ENCODE data around the gene COL5A3. TPM values are rescaled to one million over a fixed set of nuclear protein-coding genes. Genes with fewer than 3 reads are reported as not detected.

The COL5A3 gene
- total and polyA plus RNA-seq, 4 donors: 4.9 to 84.7 (median 10.8) TPM

- WGBS, 2 donors: 30 to 33% methylated on average over 13 of the region's 13 CpGs
- Histone ChIP-seq H3K36me3 (ENCODE audit: control insufficient read depth in 1 of 2, insufficient read depth in 2 of 2, low read length in 1 of 2) (no peaks in the 10 kb centered on the region), H3K9me3 (ENCODE audit: control insufficient read depth, low read length) (no peaks in the 10 kb centered on the region), H3K27ac (ENCODE audit: low read depth in 1 of 2, low read length in 2 of 2) (no peak overlapping the region), H3K4me1 (ENCODE audit: control insufficient read depth in 1 of 2, insufficient read depth in 2 of 2, low read length in 2 of 2) (peaks cover 0 to 4% of the 10 kb centered on the region in 2 donors), H3K4me3 (ENCODE audit: low read length in 2 of 2) (no peak overlapping the region), H3K27me3 (ENCODE audit: control insufficient read depth in 1 of 2, insufficient read depth in 2 of 2, low read length in 1 of 2) (no peaks in the 10 kb centered on the region)
- DNase-seq (peak in 1 of 2 donors; percentile 56), ATAC-seq (ENCODE audit: low FRiP score) (peak; percentile 59)
- intact Hi-C loops (cut with DNase I): no loop called here
Measured at GRCh38 chr19:10007371-10008183, 2.7 kb downstream of the COL5A3 start.

GRCh38 chr19:10006752-10007323 is 3.5 kb downstream of the COL5A3 start:
- H3K4me3 ChIP-seq (ENCODE audit: low read length in 2 of 2): no peak overlapping the region
- DNase-seq (no peak), ATAC-seq (ENCODE audit: low FRiP score) (no peak)
- H3K4me1 ChIP-seq (ENCODE audit: control insufficient read depth in 1 of 2, insufficient read depth in 2 of 2, low read length in 2 of 2): peaks cover 0 to 4% of the 10 kb centered on the region in 2 donors
- intact Hi-C loops (cut with DNase I): no loop called here
- no peak overlapping the region for H3K27ac ChIP-seq (ENCODE audit: low read depth in 1 of 2, low read length in 2 of 2)
- H3K9me3 ChIP-seq (ENCODE audit: control insufficient read depth, low read length): no peaks in the 10 kb centered on the region
- no peaks in the 10 kb centered on the region for H3K36me3 ChIP-seq (ENCODE audit: control insufficient read depth in 1 of 2, insufficient read depth in 2 of 2, low read length in 1 of 2)
- no peaks in the 10 kb centered on the region for H3K27me3 ChIP-seq (ENCODE audit: control insufficient read depth in 1 of 2, insufficient read depth in 2 of 2, low read length in 1 of 2)

DNA sequence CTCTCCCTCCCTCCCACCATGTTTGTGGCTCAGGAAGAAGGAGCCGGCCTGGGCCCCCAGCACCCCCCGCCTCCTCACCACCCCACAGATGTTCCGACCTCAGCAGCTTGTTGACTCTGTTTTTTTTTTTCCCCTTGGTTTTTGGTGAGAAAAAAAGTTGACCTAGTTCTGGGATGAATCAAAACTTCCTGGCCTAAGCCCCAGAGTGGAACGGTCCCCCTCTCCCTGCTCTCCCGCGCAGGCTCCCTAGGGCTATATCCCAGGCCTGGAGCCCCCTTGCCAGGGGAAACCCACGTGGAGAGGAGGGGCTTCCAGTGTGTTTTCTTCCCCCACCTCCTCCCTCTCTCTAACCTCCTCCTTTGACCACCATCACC is 4.0 kb downstream of the COL5A3 start:
- WGBS, 2 donors: 7 to 11% methylated on average over 7 of the region's 7 CpGs
- ATAC-seq (ENCODE audit: low FRiP score) (peak; percentile 66), DNase-seq (no peak)
- Histone ChIP-seq H3K4me3 (ENCODE audit: low read length in 2 of 2) (no peak overlapping the region), H3K27me3 (ENCODE audit: control insufficient read depth in 1 of 2, insufficient read depth in 2 of 2, low read length in 1 of 2) (no peaks in the 10 kb centered on the region), H3K9me3 (ENCODE audit: control insufficient read depth, low read length) (no peaks in the 10 kb centered on the region), H3K36me3 (ENCODE audit: control insufficient read depth in 1 of 2, insufficient read depth in 2 of 2, low read length in 1 of 2) (no peaks in the 10 kb centered on the region), H3K4me1 (ENCODE audit: control insufficient read depth in 1 of 2, insufficient read depth in 2 of 2, low read length in 2 of 2) (peaks cover 0 to 4% of the 10 kb centered on the region in 2 donors), H3K27ac (ENCODE audit: low read depth in 1 of 2, low read length in 2 of 2) (no peak overlapping the region)
- intact Hi-C loops (cut with DNase I): no loop called here

GRCh38 chr19:10005632-10006334 is 4.5 kb downstream of the COL5A3 start:
- ATAC-seq (ENCODE audit: low FRiP score): no peak
- Histone ChIP-seq H3K36me3 (ENCODE audit: control insufficient read depth in 1 of 2, insufficient read depth in 2 of 2, low read length in 1 of 2) (no peaks in the 10 kb centered on the region), H3K27me3 (ENCODE audit: control insufficient read depth in 1 of 2, insufficient read depth in 2 of 2, low read length in 1 of 2) (no peaks in the 10 kb centered on the region), H3K4me1 (ENCODE audit: control insufficient read depth in 1 of 2, insufficient read depth in 2 of 2, low read length in 2 of 2) (peaks cover 0 to 4% of the 10 kb centered on the region in 2 donors), H3K4me3 (ENCODE audit: low read length in 2 of 2) (no peak overlapping the region), H3K9me3 (ENCODE audit: control insufficient read depth, low read length) (no peaks in the 10 kb centered on the region), H3K27ac (ENCODE audit: low read depth in 1 of 2, low read length in 2 of 2) (no peak overlapping the region)
- intact Hi-C loops (cut with DNase I): no loop called here
- no peak for DNase-seq
- 70 to 75% methylated on average over 16 to 17 of the region's 17 CpGs for WGBS, 2 donors

DNA sequence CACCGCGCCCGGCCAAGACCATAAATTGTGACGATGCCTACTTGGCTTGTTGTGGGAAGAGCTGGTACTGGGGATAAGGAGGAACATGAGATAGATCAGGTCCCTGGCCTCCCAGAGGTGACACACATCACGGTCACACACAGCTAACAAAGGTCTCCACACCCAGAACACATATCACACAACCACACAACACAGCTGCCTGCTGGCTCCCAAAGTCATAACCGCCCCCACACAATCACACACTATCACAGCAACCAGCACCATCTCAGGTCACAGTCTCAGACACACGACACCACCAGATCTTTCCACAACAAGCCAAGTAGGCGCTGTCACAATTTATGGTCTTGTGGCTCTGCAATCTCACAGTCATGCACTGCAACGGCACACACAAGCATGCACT is 5.7 kb downstream of the COL5A3 start:
- no peak overlapping the region for H3K27ac ChIP-seq (ENCODE audit: low read depth in 1 of 2, low read length in 2 of 2)
- DNase-seq: no peak
- intact Hi-C loops (cut with DNase I): no loop called here
- H3K27me3 ChIP-seq (ENCODE audit: control insufficient read depth in 1 of 2, insufficient read depth in 2 of 2, low read length in 1 of 2): no peaks in the 10 kb centered on the region
- no peaks in the 10 kb centered on the region for H3K36me3 ChIP-seq (ENCODE audit: control insufficient read depth in 1 of 2, insufficient read depth in 2 of 2, low read length in 1 of 2)
- H3K9me3 ChIP-seq (ENCODE audit: control insufficient read depth, low read length): no peaks in the 10 kb centered on the region
- H3K4me1 ChIP-seq (ENCODE audit: control insufficient read depth in 1 of 2, insufficient read depth in 2 of 2, low read length in 2 of 2): peaks cover 0 to 4% of the 10 kb centered on the region in 2 donors
- ATAC-seq (ENCODE audit: low FRiP score): no peak
- WGBS, 2 donors: 91% methylated on average over 9 of the region's 9 CpGs
- no peak overlapping the region for H3K4me3 ChIP-seq (ENCODE audit: low read length in 2 of 2)

GRCh38 chr19:10003271-10003670 is 7.0 kb downstream of the COL5A3 start:
- ATAC-seq (ENCODE audit: low FRiP score) (no peak), DNase-seq (no peak)
- Histone ChIP-seq H3K36me3 (ENCODE audit: control insufficient read depth in 1 of 2, insufficient read depth in 2 of 2, low read length in 1 of 2) (no peaks in the 10 kb centered on the region), H3K4me1 (ENCODE audit: control insufficient read depth in 1 of 2, insufficient read depth in 2 of 2, low read length in 2 of 2) (no peaks in the 10 kb centered on the region), H3K27ac (ENCODE audit: low read depth in 1 of 2, low read length in 2 of 2) (no peak overlapping the region), H3K9me3 (ENCODE audit: control insufficient read depth, low read length) (no peaks in the 10 kb centered on the region), H3K27me3 (ENCODE audit: control insufficient read depth in 1 of 2, insufficient read depth in 2 of 2, low read length in 1 of 2) (no peaks in the 10 kb centered on the region), H3K4me3 (ENCODE audit: low read length in 2 of 2) (no peak overlapping the region)
- intact Hi-C loops (cut with DNase I): no loop called here
- WGBS, 2 donors: 83 to 92% methylated on average over 5 to 6 of the region's 6 CpGs

DNA sequence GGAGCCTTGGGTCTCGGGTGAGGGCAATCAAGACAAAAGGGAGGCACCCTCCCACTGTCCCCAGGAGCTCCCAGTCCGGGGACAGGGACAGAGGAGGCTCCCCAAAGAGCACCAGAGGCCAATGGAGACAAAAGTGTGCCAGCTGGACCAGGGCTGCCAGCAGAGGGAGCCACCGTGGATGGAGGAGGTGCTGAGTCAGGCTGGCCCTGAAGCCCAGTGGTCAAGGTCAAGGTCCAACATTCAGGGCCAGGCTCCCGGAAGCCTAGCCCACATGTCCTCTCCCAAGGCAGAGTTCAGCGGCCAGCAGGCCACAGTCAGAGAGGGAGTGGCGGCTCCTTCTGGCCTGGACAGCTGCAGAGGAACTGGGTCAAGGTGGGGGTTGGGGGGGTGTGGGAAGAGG is 8.4 kb downstream of the COL5A3 start:
- H3K27ac ChIP-seq (ENCODE audit: low read depth in 1 of 2, low read length in 2 of 2): no peak overlapping the region
- H3K4me1 ChIP-seq (ENCODE audit: control insufficient read depth in 1 of 2, insufficient read depth in 2 of 2, low read length in 2 of 2): no peaks in the 10 kb centered on the region
- no peak overlapping the region for H3K4me3 ChIP-seq (ENCODE audit: low read length in 2 of 2)
- ATAC-seq (ENCODE audit: low FRiP score): no peak
- H3K27me3 ChIP-seq (ENCODE audit: control insufficient read depth in 1 of 2, insufficient read depth in 2 of 2, low read length in 1 of 2): no peaks in the 10 kb centered on the region
- no peak for DNase-seq
- H3K36me3 ChIP-seq (ENCODE audit: control insufficient read depth in 1 of 2, insufficient read depth in 2 of 2, low read length in 1 of 2): no peaks in the 10 kb centered on the region
- 69 to 81% methylated on average over 6 of the region's 6 CpGs for WGBS, 2 donors
- intact Hi-C loops (cut with DNase I): no loop called here
- H3K9me3 ChIP-seq (ENCODE audit: control insufficient read depth, low read length): no peaks in the 10 kb centered on the region

GRCh38 chr19:10000171-10000826 is 10.0 kb downstream of the COL5A3 start:
- no peaks in the 10 kb centered on the region for H3K4me1 ChIP-seq (ENCODE audit: control insufficient read depth in 1 of 2, insufficient read depth in 2 of 2, low read length in 2 of 2)
- no peaks in the 10 kb centered on the region for H3K9me3 ChIP-seq (ENCODE audit: control insufficient read depth, low read length)
- H3K27me3 ChIP-seq (ENCODE audit: control insufficient read depth in 1 of 2, insufficient read depth in 2 of 2, low read length in 1 of 2): no peaks in the 10 kb centered on the region
- no peak overlapping the region for H3K27ac ChIP-seq (ENCODE audit: low read depth in 1 of 2, low read length in 2 of 2)
- no peak overlapping the region for H3K4me3 ChIP-seq (ENCODE audit: low read length in 2 of 2)
- ATAC-seq (ENCODE audit: low FRiP score): peak; percentile 71
- DNase-seq: peak; percentile 78 to 83
- intact Hi-C loops (cut with DNase I): loop anchor here in 1 of 2 donors (1.0 kb wide), 1 partner anchor 69 kb away; no protein-coding TSS in a partner anchor
- 21 to 28% methylated on average over 15 to 16 of the region's 16 CpGs for WGBS, 2 donors
- H3K36me3 ChIP-seq (ENCODE audit: control insufficient read depth in 1 of 2, insufficient read depth in 2 of 2, low read length in 1 of 2): no peaks in the 10 kb centered on the region
